Measurements from ENCODE around the gene TUBA4A.

- TF ChIP-seq, protein P1, sequence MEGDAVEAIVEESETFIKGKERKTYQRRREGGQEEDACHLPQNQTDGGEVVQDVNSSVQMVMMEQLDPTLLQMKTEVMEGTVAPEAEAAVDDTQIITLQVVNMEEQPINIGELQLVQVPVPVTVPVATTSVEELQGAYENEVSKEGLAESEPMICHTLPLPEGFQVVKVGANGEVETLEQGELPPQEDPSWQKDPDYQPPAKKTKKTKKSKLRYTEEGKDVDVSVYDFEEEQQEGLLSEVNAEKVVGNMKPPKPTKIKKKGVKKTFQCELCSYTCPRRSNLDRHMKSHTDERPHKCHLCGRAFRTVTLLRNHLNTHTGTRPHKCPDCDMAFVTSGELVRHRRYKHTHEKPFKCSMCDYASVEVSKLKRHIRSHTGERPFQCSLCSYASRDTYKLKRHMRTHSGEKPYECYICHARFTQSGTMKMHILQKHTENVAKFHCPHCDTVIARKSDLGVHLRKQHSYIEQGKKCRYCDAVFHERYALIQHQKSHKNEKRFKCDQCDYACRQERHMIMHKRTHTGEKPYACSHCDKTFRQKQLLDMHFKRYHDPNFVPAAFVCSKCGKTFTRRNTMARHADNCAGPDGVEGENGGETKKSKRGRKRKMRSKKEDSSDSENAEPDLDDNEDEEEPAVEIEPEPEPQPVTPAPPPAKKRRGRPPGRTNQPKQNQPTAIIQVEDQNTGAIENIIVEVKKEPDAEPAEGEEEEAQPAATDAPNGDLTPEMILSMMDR (optimal IDR thresholded peaks at IDR 0.05 in 1 of 3, IDR thresholded peaks at IDR 0.05 in 1 of 3, conservative IDR thresholded peaks at IDR 0.05 in 1 of 3; ENCODE audit: extremely low read depth in 1 of 3, insufficient read depth in 2 of 3, low read length in 3 of 3) = peak in 1 of 3 experiments; percentile 11
- no peak for TF ChIP-seq EZH2 (IDR thresholded peaks at IDR 0.05; ENCODE audit: low read length)
Observed at GRCh38 chr2:219249203-219249980, 4.3 kb downstream of the TUBA4A start.

Data from keratinocyte (primary cell).